NCI-H2227 treated with DMSO at 0.1 percent for 48 hours (cell line): ENCODE data around the gene SLC22A6.
A peak's percentile ranks its signal among the peaks of the same experiment; 100 is the strongest.

Experiments
- DNase-seq: peaks from one replicate; lab custom pipeline; 2025; lab: John Stamatoyannopoulos, UW

The SLC22A6 gene

GRCh38 chr11:62984451-62984991 lies at the start of gene SLC22A6:
TSS of gene SLC22A6 (minus strand) at chr11:62984967. CDS start at chr11:62984690, 277 bp downstream.
- DNase-seq, result no peak

DNA sequence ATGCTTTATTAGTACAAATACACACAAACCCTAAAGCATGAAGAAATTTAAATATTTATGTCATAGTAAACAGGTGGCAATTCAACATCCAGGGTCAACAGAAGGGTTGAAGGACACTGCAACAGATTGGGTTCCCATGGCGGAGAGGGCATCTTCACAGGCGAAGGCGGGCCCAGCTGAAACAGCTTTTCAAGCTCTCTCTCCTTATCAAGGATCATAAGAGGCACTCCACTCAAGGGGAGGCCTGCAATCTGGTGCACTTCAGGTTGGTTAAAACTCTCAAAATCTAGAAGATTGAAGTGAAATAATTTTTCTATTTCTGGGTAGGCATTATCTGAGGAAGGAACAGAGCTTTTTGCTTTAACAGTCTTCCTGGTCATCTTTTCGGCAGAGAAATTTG lies 47.7 kb upstream of the SLC22A6 start:
- DNase-seq, result no peak

- DNase-seq, result peak; percentile 78
These were observed 39.3 kb upstream of the SLC22A6 start for GRCh38 chr11:63023841-63024648.

DNA sequence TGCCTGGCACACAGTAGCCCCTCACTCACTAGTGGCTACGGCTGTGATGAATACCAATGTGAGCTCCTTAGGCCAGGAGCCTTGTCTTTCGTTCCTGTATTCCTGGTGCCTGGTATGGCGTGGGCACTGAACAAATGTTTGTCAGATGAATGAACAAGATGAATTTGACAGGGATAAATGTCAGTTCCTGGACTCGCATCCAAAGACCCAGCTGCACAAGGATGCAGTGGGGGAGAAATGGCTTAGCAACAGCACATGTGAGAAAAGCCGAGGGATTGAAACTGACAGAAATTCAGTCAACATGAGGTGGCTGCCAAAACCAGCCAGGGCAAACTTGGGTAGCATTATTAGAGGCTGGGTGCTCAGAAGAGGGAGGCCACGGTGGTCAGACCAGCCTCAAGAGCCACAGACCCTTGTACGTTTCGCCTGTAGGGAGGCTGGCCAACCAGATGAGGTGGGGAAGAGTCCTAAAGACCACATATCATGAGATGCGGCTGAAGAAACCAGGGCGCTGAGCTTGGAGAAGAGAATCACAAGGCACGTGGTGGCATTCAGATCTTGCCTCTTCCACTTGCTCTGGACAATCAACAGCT lies 38.6 kb upstream of the SLC22A6 start:
- DNase-seq, result no peak

DNA sequence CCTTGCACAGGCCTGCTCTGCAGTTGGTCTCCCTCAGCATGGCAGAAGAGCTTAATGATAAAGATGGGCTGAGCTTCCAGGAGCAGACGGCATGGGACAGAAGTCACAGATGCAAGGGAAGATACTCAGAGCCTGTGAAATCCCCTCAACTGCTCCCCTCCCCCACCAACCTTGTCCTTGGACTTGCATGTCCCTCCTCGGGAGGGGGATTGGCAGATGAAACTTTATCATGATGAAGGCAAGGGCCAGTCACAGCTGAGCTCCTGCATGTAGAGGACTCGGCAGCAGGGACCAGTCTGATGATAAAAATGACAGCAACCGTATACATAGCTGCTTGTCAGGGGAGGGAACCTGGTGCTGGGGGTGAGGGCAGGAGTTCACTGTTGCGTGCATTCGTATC lies 37.7 kb upstream of the SLC22A6 start:
- no peak for DNase-seq

- DNase-seq, result no peak
These were observed 36.0 kb upstream of the SLC22A6 start for GRCh38 chr11:63020671-63021291.

DNA sequence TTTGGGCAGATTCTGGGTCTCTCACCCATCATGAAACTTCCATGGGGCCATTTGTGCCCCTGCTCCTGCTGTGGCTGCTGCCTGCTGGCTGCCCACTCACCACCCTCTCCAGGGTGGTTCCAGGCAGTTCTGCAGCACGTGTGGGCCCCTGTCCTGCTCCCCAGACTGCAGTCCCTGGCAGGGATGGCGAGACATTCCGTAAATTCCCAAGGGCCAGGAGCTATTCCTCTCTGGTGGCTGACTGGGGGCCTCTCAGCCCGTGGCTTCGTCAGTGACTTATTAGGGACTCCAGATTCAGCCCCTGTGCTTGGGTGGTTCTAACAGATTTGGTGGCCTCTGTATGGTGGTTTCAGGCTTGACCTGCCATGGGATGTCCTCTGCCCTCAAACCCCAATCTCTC lies 34.7 kb upstream of the SLC22A6 start:
- no peak for DNase-seq

GRCh38 chr11:63017306-63017974 lies 32.7 kb upstream of the SLC22A6 start:
- peak; percentile 24 for DNase-seq

- no peak for DNase-seq
These were observed 30.9 kb upstream of the SLC22A6 start, which contains the start of gene SLC22A8 for GRCh38 chr11:63015521-63016215. TSS of gene SLC22A8 (minus strand) at chr11:63015841. CDS start at chr11:63014958, 883 bp downstream.

DNA sequence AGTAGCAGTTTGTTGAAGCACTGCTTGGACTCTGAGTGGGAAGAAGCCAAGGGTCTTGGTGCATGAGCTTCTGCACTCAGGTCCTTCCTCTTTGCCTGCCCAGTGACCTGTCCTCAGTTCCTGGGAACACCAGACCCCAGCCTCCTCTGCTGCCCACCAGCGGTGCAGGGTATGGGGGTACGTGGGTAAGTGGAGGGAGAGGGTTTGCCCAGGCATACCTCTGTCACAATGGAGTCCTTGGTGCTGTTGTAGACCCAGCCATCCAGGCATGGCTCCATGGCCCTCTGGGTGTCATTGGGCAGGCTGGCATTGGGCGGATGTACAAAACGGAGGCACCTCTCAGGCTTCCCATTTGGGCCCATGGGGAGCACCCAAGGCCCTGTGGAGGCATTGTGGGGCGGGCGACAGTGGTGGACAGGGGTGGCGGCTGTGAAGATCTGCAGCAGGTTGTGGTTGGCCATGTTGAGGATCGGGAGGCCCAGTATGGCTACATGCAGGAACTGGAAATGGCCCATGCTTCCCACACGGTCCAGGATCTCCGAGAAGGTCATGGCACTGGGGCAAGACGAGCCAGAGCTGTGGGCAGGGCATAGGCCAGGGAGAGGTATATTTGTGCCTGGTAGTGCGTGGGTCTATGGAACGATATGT lies 29.8 kb upstream of the SLC22A6 start:
- no peak for DNase-seq

DNA sequence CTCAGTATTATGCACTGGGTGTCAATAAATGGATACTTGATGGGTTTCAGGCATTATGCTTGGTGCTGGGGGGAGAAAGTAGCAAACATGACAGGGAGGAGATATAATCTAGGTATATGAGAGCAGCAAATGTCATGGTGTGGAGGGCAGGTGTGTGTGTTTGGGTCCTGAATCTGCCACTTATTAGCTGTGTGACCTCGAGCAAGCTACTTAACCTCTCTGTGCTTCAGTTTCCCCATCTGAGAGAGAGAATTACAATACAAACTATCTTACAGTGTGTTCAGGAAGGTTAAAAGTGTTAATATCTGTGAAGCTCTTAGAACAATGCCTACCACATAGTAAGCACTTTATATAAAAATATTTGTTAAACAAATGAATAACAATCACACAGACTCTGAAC lies 28.1 kb upstream of the SLC22A6 start:
- DNase-seq, result no peak

DNA sequence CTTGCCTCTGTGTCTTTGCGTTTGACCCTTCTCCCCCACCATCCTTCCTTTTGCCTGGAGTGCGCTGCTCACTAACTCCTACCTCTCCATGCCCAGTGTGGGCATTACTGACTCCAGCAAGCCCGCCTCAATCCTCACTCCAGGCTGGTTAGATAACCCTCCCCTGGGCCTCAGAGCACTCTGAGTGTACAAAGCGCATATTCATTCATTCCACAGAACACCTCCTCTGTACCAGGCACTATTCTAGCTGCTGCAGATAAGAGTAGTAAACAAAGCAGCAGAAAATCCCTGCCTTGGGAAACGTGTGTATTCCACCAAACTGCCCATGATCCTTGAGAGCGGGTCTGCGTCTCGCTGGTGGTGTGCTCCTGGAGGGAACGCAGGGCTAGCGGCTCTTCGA lies 27.7 kb upstream of the SLC22A6 start:
- no peak for DNase-seq

- no peak for DNase-seq
These were observed 26.2 kb upstream of the SLC22A6 start for GRCh38 chr11:63010934-63011439.

- DNase-seq, result no peak
These were observed 23.2 kb upstream of the SLC22A6 start for GRCh38 chr11:63007920-63008319.

- DNase-seq, result no peak
These were observed 16.7 kb upstream of the SLC22A6 start for GRCh38 chr11:63001456-63001855.

GRCh38 chr11:62999649-63000048 lies 14.9 kb upstream of the SLC22A6 start:
- no peak for DNase-seq

DNA sequence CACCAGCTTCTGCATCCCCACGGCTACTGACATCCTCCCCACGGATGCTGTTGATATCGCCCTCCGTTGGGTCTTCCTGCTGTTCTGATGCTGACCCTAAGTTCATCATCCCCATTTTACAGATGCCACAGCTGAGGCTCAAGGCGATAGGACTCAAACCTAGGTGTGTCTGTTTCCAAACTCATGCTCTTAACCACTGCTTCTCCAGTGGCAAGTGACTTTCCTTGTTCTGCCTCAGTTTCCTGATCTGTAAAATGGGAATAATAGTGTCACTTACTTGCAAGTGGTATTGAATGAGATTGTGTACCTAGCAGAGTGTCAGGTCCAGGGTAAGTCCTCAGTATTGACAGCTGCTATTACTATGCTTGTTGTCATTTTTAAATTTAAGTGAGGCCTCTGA lies 14.4 kb upstream of the SLC22A6 start:
- DNase-seq, result no peak

- DNase-seq, result no peak
These were observed 11.5 kb upstream of the SLC22A6 start for GRCh38 chr11:62996271-62996670.

GRCh38 chr11:62994775-62995174 lies 10.0 kb upstream of the SLC22A6 start:
- DNase-seq, result no peak

GRCh38 chr11:62988276-62988675 lies 3.5 kb upstream of the SLC22A6 start:
- DNase-seq, result no peak
